Astrocyte (in vitro differentiated cells and primary cell): Measurements from ENCODE around the gene DZIP1. TPM values are rescaled to one million over a fixed set of nuclear protein-coding genes. Genes with fewer than 3 reads are reported as not detected.

ENCODE experiments used
- DNase-seq: peaks from one replicate; pipeline ENCODE4 v3.0.0-alpha.2; 2010; ENCODE audit warnings: low read depth
- FAIRE-seq: peaks from 2 replicates; lab custom pipeline; 2011; peaks lifted over from hg19 to GRCh38; lab: Jason Lieb, UNC
- H2AFZ ChIP-seq: 2 replicates; pipeline ENCODE4 v1.6.0; 2012; ENCODE audit warnings: low read depth, low read length, inconsistent platforms
- H3K27ac ChIP-seq: 2 replicates; pipeline ENCODE4 v1.5.1; 2011; ENCODE audit warnings: low read depth, low read length, inconsistent platforms
- H3K27me3 ChIP-seq: 2 replicates; pipeline ENCODE4 v1.6.0; 2011; ENCODE audit warnings: low read length, inconsistent platforms; ENCODE audit not compliant: insufficient read depth
- H3K36me3 ChIP-seq: 2 replicates; pipeline ENCODE4 v1.5.1; 2011; ENCODE audit warnings: low read length, inconsistent platforms; ENCODE audit not compliant: insufficient read depth
- H3K4me1 ChIP-seq: 2 replicates; pipeline ENCODE4 v1.5.1; 2011; ENCODE audit warnings: low read length, inconsistent platforms; ENCODE audit not compliant: insufficient read depth
- H3K4me2 ChIP-seq: 2 replicates; pipeline ENCODE4 v1.6.0; 2012; ENCODE audit warnings: low read length, inconsistent platforms
- H3K4me3 ChIP-seq: 2 replicates; pipeline ENCODE4 v1.5.1; 2011; ENCODE audit warnings: low read depth, mild to moderate bottlenecking, low read length, inconsistent platforms; ENCODE audit not compliant: insufficient read depth
- H3K79me2 ChIP-seq: 2 replicates; pipeline ENCODE4 v1.6.0; 2012; ENCODE audit warnings: mild to moderate bottlenecking, low read length, inconsistent platforms; ENCODE audit not compliant: insufficient read depth
- H3K9ac ChIP-seq: 2 replicates; pipeline ENCODE4 v1.6.0; 2012; ENCODE audit warnings: mild to moderate bottlenecking, low read length, inconsistent platforms
- H3K9me3 ChIP-seq: 2 replicates; pipeline ENCODE4 v1.5.1; 2012; ENCODE audit warnings: low read depth, mild to moderate bottlenecking, low read length, inconsistent platforms; ENCODE audit not compliant: insufficient read depth
- H4K20me1 ChIP-seq: 2 replicates; pipeline ENCODE4 v1.6.0; 2012; ENCODE audit warnings: low read length, inconsistent platforms; ENCODE audit not compliant: insufficient read depth
- H3K27ac Mint-ChIP-seq: one replicate; pipeline ENCODE4 v1.8.0; 2021; ENCODE audit warnings: mild to moderate bottlenecking, mixed read lengths; ENCODE audit not compliant: unreplicated experiment
- H3K27me3 Mint-ChIP-seq: one replicate; pipeline ENCODE4 v1.8.0; 2021; ENCODE audit warnings: low read depth, mixed read lengths; ENCODE audit not compliant: unreplicated experiment
- H3K36me3 Mint-ChIP-seq: one replicate; pipeline ENCODE4 v1.8.0; 2021; ENCODE audit warnings: low read depth, mixed read lengths; ENCODE audit not compliant: unreplicated experiment
- H3K4me1 Mint-ChIP-seq: one replicate; pipeline ENCODE4 v1.8.0; 2021; ENCODE audit warnings: low read depth, mixed read lengths; ENCODE audit not compliant: unreplicated experiment
- H3K4me3 Mint-ChIP-seq: one replicate; pipeline ENCODE4 v1.8.0; 2021; ENCODE audit warnings: mild to moderate bottlenecking, moderate library complexity, mixed read lengths; ENCODE audit not compliant: unreplicated experiment
- H3K9me3 Mint-ChIP-seq: one replicate; pipeline ENCODE4 v1.8.0; 2021; ENCODE audit warnings: mild to moderate bottlenecking, mixed read lengths; ENCODE audit not compliant: unreplicated experiment
- EZH2 ChIP-seq: IDR thresholded peaks from 2 replicates; pipeline ENCODE4 v1.6.1; 2012; ENCODE audit warnings: mild to moderate bottlenecking, low read length, inconsistent platforms; ENCODE audit not compliant: insufficient read depth
- total RNA-seq: library from RNA; stranded (reverse); gene quantifications from 2 replicates; pipeline ENCODE4 v1.2.1, GENCODE V29; 2021
- TF ChIP-seq, protein P1 (sequence below): IDR thresholded peaks from 2 replicates; pipeline ENCODE4 v1.5.1; 2011; ENCODE audit warnings: low read depth, mild to moderate bottlenecking, inconsistent platforms, low read length, moderate library complexity; ENCODE audit not compliant: insufficient read depth

DZIP1 gene
- total RNA-seq, 1 donor from 2014 or later: 52.4 TPM

DNA sequence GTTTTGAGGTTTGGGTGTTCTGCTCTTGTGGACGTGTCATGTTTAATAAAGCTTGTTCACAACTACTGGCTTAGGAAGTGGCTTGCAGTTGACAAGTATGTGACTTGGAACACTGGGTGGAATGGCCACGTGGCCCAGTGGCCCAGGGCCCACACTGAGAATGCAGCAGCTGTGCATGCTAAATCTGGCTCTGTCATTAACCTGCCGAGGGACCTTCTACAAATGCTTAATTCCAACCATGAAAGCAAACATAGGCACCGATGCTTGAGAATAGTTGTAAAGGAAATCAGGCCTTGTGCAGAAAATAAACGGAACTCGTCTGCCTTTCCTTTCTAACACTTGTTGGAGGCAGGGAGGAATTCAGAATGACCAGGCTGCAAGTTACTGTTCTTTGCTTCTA lies 103.6 kb downstream of the DZIP1 start:
- no peaks in the 10 kb centered on the region for H3K27me3 Mint-ChIP-seq
- Histone ChIP-seq H3K79me2 (no peaks in the 10 kb centered on the region), H3K36me3 (no peaks in the 10 kb centered on the region), H3K4me3 (no peak overlapping the region), H4K20me1 (no peaks in the 10 kb centered on the region), H3K27me3 (peaks cover 4% of the 10 kb centered on the region), H3K9ac (no peak overlapping the region), H2AFZ (peak overlapping the region; percentile 67), H3K27ac (no peak overlapping the region), H3K4me1 (peaks cover under 1% of the 10 kb centered on the region), H3K4me2 (no peak overlapping the region), H3K9me3 (no peaks in the 10 kb centered on the region)
- FAIRE-seq: no peak
- H3K4me1 Mint-ChIP-seq: peaks cover 1% of the 10 kb centered on the region
- no peaks in the 10 kb centered on the region for H3K9me3 Mint-ChIP-seq
- no peak overlapping the region for H3K27ac Mint-ChIP-seq
- TF ChIP-seq EZH2: no peak
- TF ChIP-seq, protein P1, sequence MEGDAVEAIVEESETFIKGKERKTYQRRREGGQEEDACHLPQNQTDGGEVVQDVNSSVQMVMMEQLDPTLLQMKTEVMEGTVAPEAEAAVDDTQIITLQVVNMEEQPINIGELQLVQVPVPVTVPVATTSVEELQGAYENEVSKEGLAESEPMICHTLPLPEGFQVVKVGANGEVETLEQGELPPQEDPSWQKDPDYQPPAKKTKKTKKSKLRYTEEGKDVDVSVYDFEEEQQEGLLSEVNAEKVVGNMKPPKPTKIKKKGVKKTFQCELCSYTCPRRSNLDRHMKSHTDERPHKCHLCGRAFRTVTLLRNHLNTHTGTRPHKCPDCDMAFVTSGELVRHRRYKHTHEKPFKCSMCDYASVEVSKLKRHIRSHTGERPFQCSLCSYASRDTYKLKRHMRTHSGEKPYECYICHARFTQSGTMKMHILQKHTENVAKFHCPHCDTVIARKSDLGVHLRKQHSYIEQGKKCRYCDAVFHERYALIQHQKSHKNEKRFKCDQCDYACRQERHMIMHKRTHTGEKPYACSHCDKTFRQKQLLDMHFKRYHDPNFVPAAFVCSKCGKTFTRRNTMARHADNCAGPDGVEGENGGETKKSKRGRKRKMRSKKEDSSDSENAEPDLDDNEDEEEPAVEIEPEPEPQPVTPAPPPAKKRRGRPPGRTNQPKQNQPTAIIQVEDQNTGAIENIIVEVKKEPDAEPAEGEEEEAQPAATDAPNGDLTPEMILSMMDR: no peak
- no peak overlapping the region for H3K4me3 Mint-ChIP-seq
- no peaks in the 10 kb centered on the region for H3K36me3 Mint-ChIP-seq
- DNase-seq: no peak

DNA sequence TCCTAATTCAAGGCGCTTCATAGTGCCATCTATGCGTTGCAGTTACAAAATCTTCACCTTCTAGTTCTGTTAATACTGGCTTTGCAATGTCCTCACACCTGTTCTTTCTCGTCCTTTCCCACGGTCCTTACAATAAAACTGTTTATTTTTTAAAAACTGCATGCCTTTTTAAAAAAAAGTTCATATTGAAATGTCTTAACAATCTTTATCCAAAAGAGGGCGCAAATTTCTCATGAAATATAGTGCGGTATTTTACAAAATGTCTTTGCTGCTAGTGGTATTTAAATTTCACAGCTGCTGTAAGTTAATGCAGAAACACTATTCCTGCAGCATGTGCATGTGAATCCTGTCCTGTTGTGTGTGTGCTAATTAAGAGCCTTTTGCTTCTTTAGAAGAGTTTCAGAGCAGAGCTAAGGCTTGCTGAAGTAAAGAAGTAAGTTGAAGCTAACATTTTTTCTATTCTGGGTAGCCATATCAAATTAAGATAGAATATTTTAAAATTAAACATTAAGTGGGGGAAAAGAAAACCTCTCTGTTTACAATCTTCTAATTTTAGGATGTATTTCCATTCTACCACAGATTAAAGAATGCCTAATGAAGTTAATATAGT lies 107.8 kb downstream of the DZIP1 start:
- H3K9me3 Mint-ChIP-seq: no peaks in the 10 kb centered on the region
- no peak overlapping the region for H3K9ac ChIP-seq
- DNase-seq (no peak), FAIRE-seq (no peak)
- no peaks in the 10 kb centered on the region for H4K20me1 ChIP-seq
- H3K27me3 Mint-ChIP-seq: no peaks in the 10 kb centered on the region
- no peaks in the 10 kb centered on the region for H3K9me3 ChIP-seq
- H3K4me2 ChIP-seq: no peak overlapping the region
- H3K79me2 ChIP-seq: no peaks in the 10 kb centered on the region
- H3K4me1 ChIP-seq: peaks cover 14% of the 10 kb centered on the region
- no peak overlapping the region for H3K27ac Mint-ChIP-seq
- H3K36me3 ChIP-seq: no peaks in the 10 kb centered on the region
- H3K4me1 Mint-ChIP-seq: peaks cover 18% of the 10 kb centered on the region
- H3K27me3 ChIP-seq: no peaks in the 10 kb centered on the region
- no peak overlapping the region for H3K4me3 ChIP-seq
- no peak overlapping the region for H3K27ac ChIP-seq
- H2AFZ ChIP-seq: no peak overlapping the region
- H3K4me3 Mint-ChIP-seq: no peak overlapping the region
- H3K36me3 Mint-ChIP-seq: no peaks in the 10 kb centered on the region
- TF ChIP-seq, protein P1: peak; percentile 50
- TF ChIP-seq EZH2: no peak

DNA sequence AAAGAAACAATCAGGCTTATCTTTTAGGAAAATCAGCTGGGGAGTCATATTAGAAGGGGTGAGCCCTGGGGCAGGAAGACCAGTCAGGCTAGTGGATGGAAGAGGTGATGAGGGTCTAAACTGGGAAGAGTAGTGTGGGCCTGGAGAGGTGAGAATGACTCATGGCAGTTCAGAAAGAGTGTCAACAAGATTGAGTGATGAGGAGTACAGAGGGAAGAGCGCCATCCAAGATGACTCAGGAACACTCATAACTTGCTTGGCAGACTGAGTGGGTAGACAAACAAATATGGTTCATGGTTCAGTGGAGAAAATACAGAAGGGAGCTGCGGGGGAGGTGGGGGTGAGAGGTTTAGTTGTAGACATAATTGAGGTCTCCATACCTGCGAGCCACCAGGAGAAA lies 109.3 kb downstream of the DZIP1 start:
- Histone ChIP-seq H3K9me3 (no peaks in the 10 kb centered on the region), H3K4me3 (no peak overlapping the region), H3K27ac (peak overlapping the region; percentile 29), H3K79me2 (no peaks in the 10 kb centered on the region), H3K4me1 (peaks cover 14% of the 10 kb centered on the region), H3K4me2 (peak overlapping the region; percentile 70), H3K9ac (no peak overlapping the region), H3K36me3 (no peaks in the 10 kb centered on the region), H4K20me1 (no peaks in the 10 kb centered on the region), H3K27me3 (no peaks in the 10 kb centered on the region), H2AFZ (no peak overlapping the region)
- Mint-ChIP-seq H3K9me3 (no peaks in the 10 kb centered on the region), H3K27ac (no peak overlapping the region), H3K4me3 (no peak overlapping the region), H3K27me3 (no peaks in the 10 kb centered on the region), H3K36me3 (no peaks in the 10 kb centered on the region), H3K4me1 (peaks cover 19% of the 10 kb centered on the region)
- FAIRE-seq: peak; percentile 52
- peak; percentile 89 for DNase-seq
- TF ChIP-seq, protein P1: no peak
- no peak for TF ChIP-seq EZH2
